KOPT-K1 (cell line): ENCODE data around the gene NDRG3.
"Not testable (repeated sequence)": the region's sequence is repeated elsewhere in the genome, so short reads cannot be mapped to it uniquely, and the experiment has no call there.

Experiments used
- H3K27ac ChIP-seq: fragments of 200-600 bp; sonication (generic); 2 replicates; pipeline ENCODE4 v1.5.1; 2016; ENCODE audit warnings: antibody characterized with exemption, mild to moderate bottlenecking, low read depth, low read length; ENCODE audit not compliant: poor library complexity, severe bottlenecking
- H3K36me3 ChIP-seq: fragments of 200-600 bp; sonication (generic); 2 replicates; pipeline ENCODE4 v1.5.1; 2017; ENCODE audit warnings: antibody characterized with exemption, mild to moderate bottlenecking, low read length, moderate library complexity; ENCODE audit not compliant: insufficient read depth
- H3K9me3 ChIP-seq: fragments of 200-600 bp; sonication (generic); 2 replicates; pipeline ENCODE4 v1.5.1; 2017; ENCODE audit warnings: antibody characterized with exemption, low read length, mild to moderate bottlenecking; ENCODE audit not compliant: insufficient read depth, poor library complexity, severe bottlenecking

NDRG3 gene

GRCh38 chr20:36653456-36653855, 92.4 kb downstream of the NDRG3 start:
- no peaks in the 10 kb centered on the region; the same call in 1 of the 2 replicates for H3K36me3 ChIP-seq
- no peaks in the 10 kb centered on the region for H3K9me3 ChIP-seq
- no peak overlapping the region for H3K27ac ChIP-seq

- H3K27ac ChIP-seq = peak overlapping the region; percentile 36
- H3K36me3 ChIP-seq = peaks cover 10% of the 10 kb centered on the region; the same call in 1 of the 2 replicates
Observed at GRCh38 chr20:36647196-36648121, 98.4 kb downstream of the NDRG3 start.

GRCh38 chr20:36646678-36647077, 99.2 kb downstream of the NDRG3 start:
- H3K27ac ChIP-seq = peak overlapping the region; percentile 92
- H3K36me3 ChIP-seq = peaks cover 18% of the 10 kb centered on the region; the same call in 1 of the 2 replicates
- no peaks in the 10 kb centered on the region for H3K9me3 ChIP-seq

More at GRCh38 chr20:36647196-36648121, 98.4 kb downstream of the NDRG3 start:
- H3K9me3 ChIP-seq = no peaks in the 10 kb centered on the region

- peaks cover 24% of the 10 kb centered on the region for H3K36me3 ChIP-seq
- H3K27ac ChIP-seq = peak within 1 kb of the TSS; percentile 92
- H3K9me3 ChIP-seq = no peaks in the 10 kb centered on the region
Observed at GRCh38 chr20:36645998-36646397, 99.9 kb downstream of the NDRG3 start, which contains the start of gene SLA2. SLA2 (minus strand) TSS chr20:36646196; CDS start chr20:36641335, 4,861 bp downstream.

GRCh38 chr20:36645353-36645752, 100.5 kb downstream of the NDRG3 start:
- Histone ChIP-seq H3K36me3 (peaks cover 31% of the 10 kb centered on the region), H3K27ac (peak overlapping the region; percentile 92), H3K9me3 (no peaks in the 10 kb centered on the region)

GRCh38 chr20:36644706-36645095, 101.2 kb downstream of the NDRG3 start:
- H3K27ac ChIP-seq = peak overlapping the region; percentile 92
- peaks cover 37% of the 10 kb centered on the region for H3K36me3 ChIP-seq
- H3K9me3 ChIP-seq = no peaks in the 10 kb centered on the region

GRCh38 chr20:36644032-36644705, 101.7 kb downstream of the NDRG3 start:
- peaks cover 43% of the 10 kb centered on the region for H3K36me3 ChIP-seq
- peak overlapping the region; percentile 92 for H3K27ac ChIP-seq
- no peaks in the 10 kb centered on the region for H3K9me3 ChIP-seq

GRCh38 chr20:36642136-36642535, 103.8 kb downstream of the NDRG3 start:
- H3K36me3 ChIP-seq = peaks cover 63% of the 10 kb centered on the region
- H3K27ac ChIP-seq = peak overlapping the region; percentile 92
- no peaks in the 10 kb centered on the region for H3K9me3 ChIP-seq

- Histone ChIP-seq H3K27ac (peak overlapping the region; percentile 15), H3K36me3 (peaks cover 69% of the 10 kb centered on the region), H3K9me3 (no peaks in the 10 kb centered on the region)
Observed at GRCh38 chr20:36641506-36641843, 104.4 kb downstream of the NDRG3 start.

- peaks cover 89% of the 10 kb centered on the region for H3K36me3 ChIP-seq
- H3K9me3 ChIP-seq, H3K27ac ChIP-seq: not testable (repeated sequence)
Observed at GRCh38 chr20:36638876-36639400, 107.0 kb downstream of the NDRG3 start.

GRCh38 chr20:36634342-36634741, 111.5 kb downstream of the NDRG3 start:
- H3K27ac ChIP-seq = no peak overlapping the region
- no peaks in the 10 kb centered on the region for H3K9me3 ChIP-seq
- H3K36me3 ChIP-seq = peaks cover 85% of the 10 kb centered on the region

DNA sequence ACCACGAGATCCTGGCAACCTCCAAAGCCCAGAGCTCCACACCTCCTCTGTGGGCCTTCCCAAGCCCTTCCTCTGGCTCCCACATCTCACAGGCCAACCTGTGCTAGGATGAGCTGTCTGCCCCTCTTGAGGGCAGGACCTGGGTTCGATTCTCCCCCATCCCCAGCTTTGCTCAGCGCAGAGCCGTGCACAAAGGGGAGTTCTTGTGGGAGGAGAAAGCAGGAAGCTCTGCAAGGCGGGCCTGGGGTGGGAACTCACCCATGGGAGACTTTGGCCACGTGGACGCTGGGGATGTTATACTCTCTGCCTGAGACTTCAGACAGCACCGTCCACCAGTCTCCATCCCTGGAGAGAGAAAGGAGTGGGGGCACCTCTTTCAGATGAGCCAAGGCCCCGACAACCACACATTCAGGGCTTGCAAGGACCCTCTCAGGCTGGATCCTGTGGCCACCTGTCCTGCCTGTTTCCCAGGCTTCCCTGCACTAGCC, 112.6 kb downstream of the NDRG3 start:
- Histone ChIP-seq H3K27ac (no peak overlapping the region), H3K9me3 (no peaks in the 10 kb centered on the region), H3K36me3 (peaks cover 82% of the 10 kb centered on the region)

DNA sequence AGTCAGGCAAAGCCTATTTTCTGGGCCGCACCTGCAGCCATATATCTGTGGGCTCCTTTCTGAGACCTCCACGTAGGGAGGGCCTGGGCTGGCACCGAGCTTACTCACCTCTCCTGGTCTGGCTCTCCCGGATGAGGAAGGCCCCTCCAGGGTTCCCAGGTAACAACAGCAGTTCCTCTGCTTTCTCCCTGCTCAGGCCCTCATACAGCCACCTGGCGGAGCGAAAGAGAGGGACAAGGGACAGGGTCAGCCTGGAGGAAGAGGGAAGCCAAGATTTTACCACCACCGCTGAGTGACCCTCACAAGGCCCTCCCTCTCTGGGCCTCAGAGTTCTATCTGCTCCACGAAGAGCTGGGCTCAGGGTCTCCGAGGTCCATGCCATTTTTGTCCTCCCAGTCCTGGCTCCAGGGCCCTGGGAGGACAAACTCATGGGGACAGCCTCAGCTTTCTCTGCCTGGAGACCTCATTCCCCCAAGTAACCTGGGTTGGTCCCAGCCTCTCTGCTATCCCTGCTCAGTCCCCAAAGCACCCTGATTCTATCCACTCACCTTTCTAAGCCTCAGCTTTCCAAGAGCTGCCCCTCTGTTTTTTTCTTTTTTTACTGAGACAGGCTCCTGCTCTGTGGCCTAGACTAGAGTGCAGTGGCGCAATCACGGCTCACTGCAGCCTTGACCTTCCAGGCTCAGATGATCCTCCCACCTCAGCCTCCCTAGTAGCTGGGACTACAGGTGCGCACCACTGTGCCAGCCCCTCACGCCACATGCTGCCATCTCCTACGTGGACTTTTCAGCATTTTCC, 113.2 kb downstream of the NDRG3 start:
- no peaks in the 10 kb centered on the region for H3K9me3 ChIP-seq
- peak overlapping the region; percentile 20 for H3K27ac ChIP-seq
- H3K36me3 ChIP-seq = peaks cover 82% of the 10 kb centered on the region

DNA sequence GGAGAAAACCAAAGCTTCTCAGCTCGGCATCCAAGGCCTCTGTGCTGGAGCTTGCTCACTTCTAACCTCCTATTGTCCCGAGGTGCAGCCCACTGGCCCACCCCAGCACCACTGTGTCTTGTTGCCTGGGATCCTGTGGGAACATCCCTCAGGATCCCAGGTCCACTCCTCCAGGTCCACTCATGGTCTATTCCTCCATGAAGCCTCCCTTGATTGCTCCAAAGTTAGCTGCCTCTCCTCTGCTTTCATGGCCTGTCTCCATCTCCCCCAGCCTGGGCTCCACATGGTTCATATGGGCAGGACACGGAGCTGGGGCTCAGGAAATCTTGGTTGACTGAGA, 113.8 kb downstream of the NDRG3 start:
- Histone ChIP-seq H3K36me3 (peaks cover 82% of the 10 kb centered on the region), H3K9me3 (no peaks in the 10 kb centered on the region), H3K27ac (no peak overlapping the region)
